Measurements from ENCODE around the gene LPIN3. TPM values are rescaled to one million over a fixed set of nuclear protein-coding genes. Genes with fewer than 3 reads are reported as not detected.

The LPIN3 gene
- total RNA-seq, 1 donor from 2014 or later, result 63.0 TPM

DNA sequence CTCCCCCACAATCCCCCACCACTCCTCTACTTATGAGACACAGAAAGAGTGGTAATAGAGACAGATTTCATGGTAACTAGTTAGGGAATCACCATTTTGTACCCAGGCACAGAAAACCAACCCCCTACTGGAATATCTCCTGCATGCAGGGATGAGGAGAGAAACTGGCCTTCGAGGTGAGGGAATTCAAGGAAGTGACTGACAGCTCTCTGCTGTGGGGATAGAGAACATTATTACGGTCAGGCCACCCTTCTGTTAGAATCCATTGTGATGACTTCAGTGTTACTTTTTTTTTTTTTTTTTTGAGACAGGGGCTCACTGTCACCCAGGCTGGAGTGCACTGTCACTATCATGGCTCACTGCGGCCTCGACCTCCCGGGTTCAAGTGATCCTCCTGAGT lies 13.4 kb upstream of the LPIN3 start:
- peak in 1 of 2 donors; percentile 34 for DNase-seq (ENCODE audit: low spot score in 2 of 2)
- TF ChIP-seq, protein P1, sequence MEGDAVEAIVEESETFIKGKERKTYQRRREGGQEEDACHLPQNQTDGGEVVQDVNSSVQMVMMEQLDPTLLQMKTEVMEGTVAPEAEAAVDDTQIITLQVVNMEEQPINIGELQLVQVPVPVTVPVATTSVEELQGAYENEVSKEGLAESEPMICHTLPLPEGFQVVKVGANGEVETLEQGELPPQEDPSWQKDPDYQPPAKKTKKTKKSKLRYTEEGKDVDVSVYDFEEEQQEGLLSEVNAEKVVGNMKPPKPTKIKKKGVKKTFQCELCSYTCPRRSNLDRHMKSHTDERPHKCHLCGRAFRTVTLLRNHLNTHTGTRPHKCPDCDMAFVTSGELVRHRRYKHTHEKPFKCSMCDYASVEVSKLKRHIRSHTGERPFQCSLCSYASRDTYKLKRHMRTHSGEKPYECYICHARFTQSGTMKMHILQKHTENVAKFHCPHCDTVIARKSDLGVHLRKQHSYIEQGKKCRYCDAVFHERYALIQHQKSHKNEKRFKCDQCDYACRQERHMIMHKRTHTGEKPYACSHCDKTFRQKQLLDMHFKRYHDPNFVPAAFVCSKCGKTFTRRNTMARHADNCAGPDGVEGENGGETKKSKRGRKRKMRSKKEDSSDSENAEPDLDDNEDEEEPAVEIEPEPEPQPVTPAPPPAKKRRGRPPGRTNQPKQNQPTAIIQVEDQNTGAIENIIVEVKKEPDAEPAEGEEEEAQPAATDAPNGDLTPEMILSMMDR (IDR thresholded peaks at IDR 0.05), result no peak
- Histone ChIP-seq H3K9me3 (no peaks in the 10 kb centered on the region), H3K4me1 (peaks cover 9 to 14% of the 10 kb centered on the region in 2 donors), H3K27me3 (no peaks in the 10 kb centered on the region), H3K4me3 (no peak overlapping the region), H3K36me3 (no peaks in the 10 kb centered on the region), H3K27ac (peak overlapping the region; percentile 38 to 89)
- intact Hi-C loops (cut with DNase I), result no loop called here

DNA sequence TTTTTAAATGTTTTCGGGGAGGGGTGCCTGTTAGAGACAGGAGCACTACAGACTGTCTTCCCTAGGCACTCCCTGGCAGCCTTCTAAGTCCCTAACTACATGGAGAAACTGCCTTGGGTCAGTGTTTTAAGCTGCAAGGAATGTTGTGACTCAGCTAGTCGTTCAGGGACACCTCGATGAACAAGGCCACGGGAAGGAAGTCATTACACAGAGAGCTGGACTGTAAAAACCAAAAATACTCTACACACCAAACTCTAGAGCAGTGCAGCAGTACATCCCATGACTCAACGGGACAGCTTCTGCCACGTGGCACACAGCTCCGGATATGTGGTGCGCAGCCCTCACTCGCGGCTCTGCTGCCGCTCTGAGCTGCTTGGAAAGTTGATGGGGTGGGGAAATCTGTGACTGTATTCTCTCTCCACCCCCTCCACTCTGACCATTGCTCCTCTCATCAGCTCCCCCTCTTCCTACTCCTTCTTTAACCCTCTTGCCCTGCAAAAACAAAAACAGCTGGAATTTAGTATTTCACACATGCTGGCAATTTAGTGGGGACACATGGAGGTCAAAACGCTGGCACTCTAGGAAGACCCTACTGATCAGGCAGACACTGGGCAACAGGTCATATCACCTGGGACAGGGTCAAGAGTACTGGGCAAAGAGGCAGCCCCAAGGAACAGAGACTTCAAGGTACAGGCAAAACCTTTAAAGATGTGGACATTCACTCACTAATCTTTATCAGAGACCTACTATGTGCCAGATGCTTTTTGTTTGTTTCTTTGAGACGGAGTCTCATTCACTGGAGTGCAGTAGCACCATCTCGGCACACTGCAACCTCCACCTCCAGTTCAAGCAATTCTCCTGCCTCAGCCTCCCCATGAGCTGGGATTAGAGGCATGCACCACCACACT lies 10.9 kb upstream of the LPIN3 start:
- intact Hi-C loops (cut with DNase I), result loop anchor here (1.0 to 10.0 kb wide), 3 partner anchors 12 to 825 kb away; partner anchors contain the start of gene ZHX3
- Histone ChIP-seq H3K4me3 (peak overlapping the region in 1 of 2 donors; percentile 44), H3K27me3 (no peaks in the 10 kb centered on the region), H3K4me1 (peaks cover 9 to 14% of the 10 kb centered on the region in 2 donors), H3K27ac (peak overlapping the region; percentile 89 to 95), H3K36me3 (no peaks in the 10 kb centered on the region), H3K9me3 (no peaks in the 10 kb centered on the region)
- TF ChIP-seq, protein P1 (IDR thresholded peaks at IDR 0.05), result no peak
- DNase-seq (ENCODE audit: low spot score in 2 of 2), result peak; percentile 80 to 96

DNA sequence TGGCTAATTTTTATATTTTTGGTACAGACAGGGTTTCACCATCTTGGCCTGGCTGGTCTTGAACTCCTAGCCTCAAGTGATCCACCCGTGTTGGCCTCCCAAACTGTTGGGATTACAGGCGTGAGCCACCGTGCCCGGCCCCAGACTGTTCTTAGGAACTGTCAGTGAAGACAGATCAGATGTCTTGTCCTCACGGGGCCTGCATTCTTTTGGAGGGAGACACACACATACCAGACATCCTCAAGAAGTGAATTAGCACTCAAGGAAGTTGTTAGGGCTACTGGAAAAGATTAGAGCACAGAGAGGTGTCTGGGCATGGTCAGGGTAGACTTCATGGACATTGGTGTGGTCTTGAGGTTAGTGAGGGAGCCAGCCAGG lies 10.3 kb upstream of the LPIN3 start:
- H3K36me3 ChIP-seq, result no peaks in the 10 kb centered on the region
- DNase-seq (ENCODE audit: low spot score in 2 of 2), result peak in 1 of 2 donors; percentile 65
- intact Hi-C loops (cut with DNase I), result loop anchor here (10.0 kb wide), 1 partner anchor 826 kb away; no protein-coding TSS in a partner anchor
- peaks cover 9 to 14% of the 10 kb centered on the region in 2 donors for H3K4me1 ChIP-seq
- TF ChIP-seq, protein P1 (IDR thresholded peaks at IDR 0.05), result no peak
- no peaks in the 10 kb centered on the region for H3K27me3 ChIP-seq
- no peaks in the 10 kb centered on the region for H3K9me3 ChIP-seq
- no peak overlapping the region for H3K4me3 ChIP-seq
- peak overlapping the region; percentile 89 to 95 for H3K27ac ChIP-seq

DNA sequence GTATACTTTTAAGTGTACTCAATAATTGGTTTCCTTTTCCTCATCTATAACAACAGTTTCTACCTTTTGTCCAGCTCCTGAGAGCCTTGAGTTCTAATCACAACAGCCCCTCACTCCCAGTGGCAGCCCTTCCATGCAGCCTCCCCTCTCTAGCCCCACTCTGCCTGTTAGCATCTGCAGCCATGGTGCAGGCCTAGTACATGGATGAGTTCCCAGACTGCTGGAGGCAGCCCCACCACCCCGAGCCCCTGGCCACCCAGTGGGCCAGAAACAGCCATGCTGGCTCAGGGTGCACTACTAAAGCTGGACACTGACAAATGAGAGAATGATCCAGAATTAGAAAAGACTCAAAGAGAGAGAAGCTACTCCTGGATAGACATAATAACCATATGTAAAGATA lies 9.7 kb upstream of the LPIN3 start:
- H3K27me3 ChIP-seq, result no peaks in the 10 kb centered on the region
- peak in 1 of 2 donors; percentile 57 for DNase-seq (ENCODE audit: low spot score in 2 of 2)
- intact Hi-C loops (cut with DNase I), result loop anchor here (10.0 kb wide), 1 partner anchor 826 kb away; no protein-coding TSS in a partner anchor
- H3K9me3 ChIP-seq, result no peaks in the 10 kb centered on the region
- H3K4me3 ChIP-seq, result no peak overlapping the region
- peaks cover 9 to 14% of the 10 kb centered on the region in 2 donors for H3K4me1 ChIP-seq
- no peak overlapping the region for H3K27ac ChIP-seq
- H3K36me3 ChIP-seq, result no peaks in the 10 kb centered on the region
- TF ChIP-seq, protein P1 (IDR thresholded peaks at IDR 0.05), result no peak

DNA sequence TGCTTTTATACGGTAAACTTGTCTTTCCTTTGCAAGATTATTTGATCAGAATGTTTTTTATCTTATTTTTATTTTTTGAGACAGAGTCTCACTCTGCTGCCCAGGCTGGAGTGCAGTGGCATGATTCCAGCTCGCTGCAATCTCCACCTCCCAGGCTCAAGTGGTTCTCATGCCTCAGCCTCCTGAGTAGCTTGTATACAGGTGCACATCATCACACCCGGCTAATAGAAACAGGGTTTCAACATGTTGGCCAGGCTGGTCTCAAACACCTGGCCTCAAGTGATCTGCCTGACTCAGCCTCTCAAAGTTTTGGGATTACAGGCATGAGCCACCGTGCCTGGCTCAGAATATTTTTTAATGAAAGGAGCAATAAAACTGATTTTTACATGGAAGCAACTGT lies 8.9 kb upstream of the LPIN3 start:
- Histone ChIP-seq H3K27ac (no peak overlapping the region), H3K9me3 (no peaks in the 10 kb centered on the region), H3K4me3 (no peak overlapping the region), H3K36me3 (no peaks in the 10 kb centered on the region), H3K27me3 (no peaks in the 10 kb centered on the region), H3K4me1 (peaks cover 9 to 14% of the 10 kb centered on the region in 2 donors)
- DNase-seq (ENCODE audit: low spot score in 2 of 2), result peak in 1 of 2 donors; percentile 52
- TF ChIP-seq, protein P1 (IDR thresholded peaks at IDR 0.05), result no peak
- intact Hi-C loops (cut with DNase I), result loop anchor here (10.0 kb wide), 1 partner anchor 827 kb away; no protein-coding TSS in a partner anchor
